Activated CD8-positive, alpha-beta memory T cell treated with anti-CD3 and anti-CD28 coated beads for 36 hours (primary cell): ENCODE data around the gene OAS3. TPM values are rescaled to one million over a fixed set of nuclear protein-coding genes. Genes with fewer than 3 reads are reported as not detected.

ENCODE experiments used
- CTCF ChIA-PET: fragments of 350-600 bp; sonication (Branson Sonifier 250); formaldehyde crosslinking; loops from one replicate; lab custom pipeline; 2021; ENCODE audit warnings: antibody characterized with exemption; lab: Charles Lee
- POLR2A ChIA-PET: fragments of 350-600 bp; sonication (Branson Sonifier 250); formaldehyde crosslinking; loops from one replicate; lab custom pipeline; 2021; ENCODE audit warnings: antibody characterized with exemption; lab: Charles Lee
- total RNA-seq, 2 experiments: library from RNA; stranded (reverse); gene quantifications; one replicate each; pipeline ENCODE4 v1.2.3, GENCODE V29; 2021

Gene OAS3, protein sequence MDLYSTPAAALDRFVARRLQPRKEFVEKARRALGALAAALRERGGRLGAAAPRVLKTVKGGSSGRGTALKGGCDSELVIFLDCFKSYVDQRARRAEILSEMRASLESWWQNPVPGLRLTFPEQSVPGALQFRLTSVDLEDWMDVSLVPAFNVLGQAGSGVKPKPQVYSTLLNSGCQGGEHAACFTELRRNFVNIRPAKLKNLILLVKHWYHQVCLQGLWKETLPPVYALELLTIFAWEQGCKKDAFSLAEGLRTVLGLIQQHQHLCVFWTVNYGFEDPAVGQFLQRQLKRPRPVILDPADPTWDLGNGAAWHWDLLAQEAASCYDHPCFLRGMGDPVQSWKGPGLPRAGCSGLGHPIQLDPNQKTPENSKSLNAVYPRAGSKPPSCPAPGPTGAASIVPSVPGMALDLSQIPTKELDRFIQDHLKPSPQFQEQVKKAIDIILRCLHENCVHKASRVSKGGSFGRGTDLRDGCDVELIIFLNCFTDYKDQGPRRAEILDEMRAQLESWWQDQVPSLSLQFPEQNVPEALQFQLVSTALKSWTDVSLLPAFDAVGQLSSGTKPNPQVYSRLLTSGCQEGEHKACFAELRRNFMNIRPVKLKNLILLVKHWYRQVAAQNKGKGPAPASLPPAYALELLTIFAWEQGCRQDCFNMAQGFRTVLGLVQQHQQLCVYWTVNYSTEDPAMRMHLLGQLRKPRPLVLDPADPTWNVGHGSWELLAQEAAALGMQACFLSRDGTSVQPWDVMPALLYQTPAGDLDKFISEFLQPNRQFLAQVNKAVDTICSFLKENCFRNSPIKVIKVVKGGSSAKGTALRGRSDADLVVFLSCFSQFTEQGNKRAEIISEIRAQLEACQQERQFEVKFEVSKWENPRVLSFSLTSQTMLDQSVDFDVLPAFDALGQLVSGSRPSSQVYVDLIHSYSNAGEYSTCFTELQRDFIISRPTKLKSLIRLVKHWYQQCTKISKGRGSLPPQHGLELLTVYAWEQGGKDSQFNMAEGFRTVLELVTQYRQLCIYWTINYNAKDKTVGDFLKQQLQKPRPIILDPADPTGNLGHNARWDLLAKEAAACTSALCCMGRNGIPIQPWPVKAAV
- total RNA-seq, result 10 to 100 TPM in 1 of 2 experiments, 1 to 10 TPM in 1; 9.3 to 10.0 TPM

DNA sequence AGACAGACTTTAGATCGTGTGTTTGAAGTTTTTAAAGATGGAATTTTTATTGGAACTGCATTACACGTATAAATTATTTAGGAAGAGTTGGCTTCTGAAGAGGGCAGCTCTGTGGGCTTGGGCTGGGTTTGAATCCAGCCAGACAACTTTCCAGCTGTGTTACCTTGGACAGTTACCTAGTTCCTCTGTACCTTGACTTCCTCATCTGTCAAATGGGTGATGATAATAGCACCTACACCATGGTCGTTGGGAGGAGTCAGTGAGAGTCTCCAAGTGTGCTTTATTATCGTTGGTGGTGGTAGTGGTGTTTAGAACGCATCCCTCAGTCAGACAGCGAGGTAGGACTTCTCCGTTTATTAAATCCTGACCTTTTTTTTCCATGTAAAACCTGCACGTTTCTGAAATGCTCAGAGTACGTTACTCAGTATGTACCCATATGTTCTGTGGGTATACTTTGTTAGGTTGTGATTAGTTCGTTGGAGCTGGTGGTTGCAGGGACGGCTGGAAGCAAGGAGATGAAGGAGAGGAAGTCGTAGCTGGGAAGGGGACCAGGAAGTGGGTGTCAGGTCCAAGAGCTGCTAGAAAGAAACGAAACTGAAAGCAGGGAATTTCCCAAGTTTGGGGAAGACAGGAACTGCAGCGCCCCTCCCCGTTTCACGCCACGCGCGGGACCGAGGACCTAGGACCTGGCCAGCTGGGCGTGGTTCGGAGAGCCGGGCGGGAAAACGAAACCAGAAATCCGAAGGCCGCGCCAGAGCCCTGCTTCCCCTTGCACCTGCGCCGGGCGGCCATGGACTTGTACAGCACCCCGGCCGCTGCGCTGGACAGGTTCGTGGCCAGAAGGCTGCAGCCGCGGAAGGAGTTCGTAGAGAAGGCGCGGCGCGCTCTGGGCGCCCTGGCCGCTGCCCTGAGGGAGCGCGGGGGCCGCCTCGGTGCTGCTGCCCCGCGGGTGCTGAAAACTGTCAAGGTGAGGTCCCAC, at the start of gene OAS3:
OAS3 (plus strand) TSS at position 734 of the 979 bp plus-strand sequence; CDS start at position 791, 57 bp downstream.
- ChIA-PET POLR2A (interaction anchor here (1.3 kb wide), 1 partner anchor 40 kb away, joined by 4 read pairs; the partner anchor contains the start of gene OAS2), CTCF (interaction anchor here (1.3 kb wide), 1 partner anchor 34 kb away, joined by 3 read pairs; no protein-coding TSS in a partner anchor)

DNA sequence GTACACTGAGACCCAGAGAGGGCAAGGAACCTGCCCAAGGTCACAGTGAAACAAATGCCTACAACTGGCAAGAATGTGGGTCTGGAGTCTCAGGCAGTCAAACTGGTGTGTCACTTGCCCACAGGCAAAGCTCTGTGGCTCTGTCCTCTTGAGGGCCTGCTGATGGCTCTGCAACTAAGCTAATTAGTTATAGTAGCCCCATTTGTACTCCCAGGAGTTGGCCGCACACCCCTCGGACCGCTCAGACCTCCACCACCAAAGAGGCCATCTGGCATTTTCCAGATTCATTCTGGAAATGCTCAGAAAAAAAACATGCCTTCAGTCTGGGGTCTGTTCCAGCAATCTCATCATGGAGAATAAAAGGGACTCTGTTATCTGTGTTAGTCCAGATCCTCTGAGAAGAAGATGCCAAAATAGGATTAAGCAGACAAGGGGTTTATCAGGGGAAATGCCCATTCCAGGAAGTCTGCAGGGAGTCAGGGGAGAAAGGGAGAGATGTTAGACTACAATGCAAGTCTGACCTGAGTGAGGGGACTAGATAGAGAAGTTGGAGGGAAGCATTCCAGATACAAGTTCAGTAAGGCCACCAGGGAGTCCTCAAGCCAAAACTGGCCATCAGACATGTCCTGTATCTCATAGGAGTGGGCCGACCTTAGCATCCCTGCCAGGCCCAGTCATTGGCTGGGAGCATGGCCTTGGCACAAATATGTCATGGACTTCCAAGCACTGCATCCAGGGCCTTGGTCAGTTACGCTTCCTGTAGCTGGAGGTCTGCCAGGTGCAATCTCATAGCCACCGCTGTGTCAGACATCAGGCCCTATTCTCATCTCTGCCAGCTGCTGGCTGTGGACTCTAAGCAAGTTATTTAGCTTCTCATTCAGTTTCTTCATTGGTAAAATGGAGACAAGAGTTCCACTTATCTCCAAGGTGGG, 46.9 kb upstream of the OAS3 start:
- ChIA-PET CTCF (no interaction called here), POLR2A (no interaction called here)

DNA sequence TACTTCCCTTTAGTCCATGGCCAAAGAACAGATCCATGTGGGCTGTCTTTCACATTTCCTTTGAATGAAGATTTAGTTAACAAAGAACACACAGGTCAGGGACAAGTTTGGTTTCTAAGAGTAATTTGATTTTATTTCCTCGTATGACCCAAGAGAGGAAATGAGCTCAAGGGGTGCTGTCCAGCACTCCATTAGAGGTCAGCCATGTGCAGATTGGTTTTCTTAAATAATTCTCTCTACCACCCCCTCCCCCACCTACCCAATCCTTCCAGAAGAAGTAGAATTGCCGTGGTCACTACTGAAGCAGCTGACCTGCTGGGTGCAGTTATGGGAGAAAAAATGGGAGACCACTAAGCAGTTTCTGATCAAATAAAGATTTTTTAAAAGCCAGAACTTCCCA, 45.4 kb upstream of the OAS3 start:
- POLR2A ChIA-PET, result no interaction called here

DNA sequence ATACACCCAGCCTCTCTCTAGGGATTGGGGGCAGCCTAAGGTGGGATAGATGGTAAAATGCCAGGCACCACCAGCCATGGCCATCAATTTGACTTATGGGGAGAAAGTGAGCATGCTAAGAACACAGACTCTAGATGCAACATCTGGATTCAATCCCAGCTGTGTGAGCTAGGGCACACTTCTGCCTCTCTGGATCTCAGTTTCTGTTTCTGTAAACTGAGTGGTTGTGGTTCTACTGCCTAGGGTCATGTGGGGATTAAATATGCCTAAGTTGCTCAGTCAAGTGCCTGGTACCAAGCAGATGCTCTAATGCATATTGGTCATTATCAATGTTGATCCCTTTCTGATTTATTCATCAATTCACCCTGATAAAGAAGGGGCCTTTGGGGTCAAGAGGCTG, 44.1 kb upstream of the OAS3 start:
- ChIA-PET POLR2A (no interaction called here), CTCF (no interaction called here)

More for the DNA sequence above, 45.4 kb upstream of the OAS3 start:
- CTCF ChIA-PET, result no interaction called here

DNA sequence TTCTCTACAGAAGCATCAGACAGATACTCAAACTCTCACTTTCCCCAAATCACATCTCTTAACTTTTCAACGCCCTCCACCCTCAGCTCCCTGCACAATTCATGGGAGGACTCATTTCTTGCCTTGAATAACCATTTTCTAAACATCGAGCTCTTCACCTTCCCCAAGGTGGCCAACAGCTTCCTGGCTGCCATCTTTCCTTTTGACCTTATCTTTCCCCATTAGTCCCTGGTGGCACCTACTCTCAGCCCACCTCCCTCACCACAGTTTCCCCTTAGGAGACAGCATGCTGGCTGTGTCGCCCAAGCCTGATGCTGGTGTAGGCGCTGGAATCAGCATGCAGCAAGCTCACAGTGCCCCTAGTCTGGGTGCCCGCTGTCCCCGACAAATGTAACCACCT, 39.9 kb upstream of the OAS3 start:
- ChIA-PET CTCF (interaction anchor here (1.0 kb wide), 1 partner anchor 94 kb away, joined by 3 read pairs; no protein-coding TSS in a partner anchor), POLR2A (no interaction called here)

DNA sequence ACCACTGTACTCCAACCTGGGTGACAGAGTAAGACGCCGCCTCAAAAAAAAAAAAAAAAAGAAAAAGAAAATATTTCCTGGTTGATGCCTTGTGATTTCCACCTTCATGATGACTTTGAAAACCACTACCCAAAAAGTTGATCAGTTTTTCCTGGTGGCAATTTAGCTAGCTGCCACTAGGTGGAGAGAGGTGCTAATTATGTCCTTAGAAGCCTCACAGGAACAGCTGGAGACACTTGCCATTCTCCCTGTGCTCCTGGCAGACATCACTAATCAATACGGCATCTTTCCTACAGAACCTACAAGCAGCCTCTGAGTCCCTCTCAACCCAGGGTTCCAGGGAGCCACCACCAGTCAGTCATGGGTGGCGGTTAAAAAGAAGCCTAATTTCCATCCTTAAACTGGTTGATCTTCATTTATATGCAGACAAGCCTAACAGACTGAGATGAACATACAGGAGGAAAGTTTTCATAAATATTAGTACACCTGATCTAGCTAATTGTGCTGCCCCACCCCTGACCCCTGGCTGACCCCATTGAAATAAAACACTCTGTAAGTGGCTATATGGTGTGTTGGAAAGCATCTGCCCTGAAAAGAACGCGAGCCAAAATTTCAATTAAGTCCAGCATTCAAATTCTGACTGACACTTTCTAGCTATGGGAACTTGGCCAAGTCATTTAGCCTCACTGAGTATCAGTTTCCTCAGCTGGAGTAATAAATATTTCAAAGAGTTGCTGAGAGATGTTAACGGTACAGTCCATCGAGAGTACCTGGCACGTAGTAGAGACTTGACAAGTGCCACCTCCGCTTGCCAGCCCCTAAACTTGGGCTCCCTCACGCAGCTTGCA, 37.8 kb upstream of the OAS3 start:
- ChIA-PET POLR2A (interaction anchor here (0.6 kb wide), 1 partner anchor 93 kb away, joined by 6 read pairs; no protein-coding TSS in a partner anchor), CTCF (interaction anchor here (0.6 to 2.4 kb wide), 8 partner anchors 10 to 111 kb away, joined by 3 to 7 read pairs (median 4); partner anchors contain the start of gene OAS2)

DNA sequence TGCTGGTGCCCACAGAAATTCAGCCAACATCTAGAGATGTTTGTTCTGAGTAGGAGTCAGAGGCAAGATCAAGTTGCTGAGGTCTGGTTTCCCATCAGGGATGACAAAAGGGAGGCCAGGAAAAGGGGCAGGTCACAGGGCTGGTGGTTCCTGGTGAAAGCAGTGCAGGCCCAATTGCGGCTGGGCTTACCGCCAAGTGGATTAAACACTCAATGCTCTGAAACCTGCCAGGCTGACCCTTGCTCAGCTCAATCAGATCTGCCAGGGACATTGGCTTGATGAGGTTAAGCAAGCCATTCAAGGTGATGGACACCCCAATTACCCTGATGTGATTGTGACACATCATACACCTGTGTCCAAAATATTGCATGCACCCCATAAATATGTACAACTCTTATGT, 37.0 kb upstream of the OAS3 start:
- ChIA-PET CTCF (interaction anchor here (1.1 to 2.4 kb wide), 4 partner anchors 11 to 97 kb away, joined by 3 to 7 read pairs (median 4); partner anchors contain the start of gene OAS2), POLR2A (no interaction called here)

DNA sequence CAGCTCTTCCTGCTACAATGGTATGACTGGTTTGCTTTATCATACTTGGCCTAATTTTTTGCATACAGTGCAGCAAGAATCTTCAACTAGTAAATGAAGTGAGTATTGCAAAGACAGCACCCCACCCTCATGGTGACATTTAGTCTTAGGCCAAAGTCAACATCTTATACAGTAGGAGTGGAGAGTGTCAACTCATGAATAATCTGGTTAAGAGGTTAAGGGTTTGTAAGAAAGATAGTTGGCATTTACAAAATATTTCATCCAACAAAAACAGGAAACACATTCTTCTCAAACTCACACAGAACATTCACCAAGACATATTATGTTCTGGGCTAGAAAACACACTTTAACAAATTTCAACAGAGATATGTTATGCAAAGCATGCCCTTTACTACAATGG, 33.7 kb upstream of the OAS3 start:
- POLR2A ChIA-PET, result no interaction called here

DNA sequence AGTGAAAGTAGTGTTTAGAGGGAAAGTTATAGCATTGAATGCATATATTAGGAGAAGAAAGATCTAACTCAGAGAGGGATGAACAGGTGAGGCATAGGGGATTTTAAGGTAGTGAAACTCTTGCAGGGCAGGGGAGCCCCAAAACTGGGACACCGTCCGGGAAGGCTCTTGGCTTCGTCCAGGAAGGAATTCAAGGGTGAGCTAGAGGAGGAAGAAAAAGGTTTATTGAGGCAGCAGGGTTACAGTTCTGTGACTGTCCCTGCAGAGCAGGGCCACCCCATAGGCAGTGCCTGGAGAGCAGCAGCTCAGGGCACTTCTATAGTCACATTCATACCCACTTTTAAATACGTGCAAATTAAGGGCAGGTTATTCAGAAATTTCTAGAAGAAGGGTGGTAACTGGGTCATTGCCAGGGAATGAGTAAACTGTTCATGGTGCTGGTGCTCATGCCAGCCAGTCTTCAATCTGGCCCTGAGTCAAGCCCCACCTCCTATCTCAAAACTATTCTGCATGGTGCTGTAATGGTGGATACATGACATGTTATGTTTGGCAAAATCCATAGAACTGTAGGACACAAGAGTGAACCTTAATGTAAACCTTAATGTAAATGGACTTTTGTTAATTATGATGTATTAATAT, 32.7 kb upstream of the OAS3 start:
- POLR2A ChIA-PET, result interaction anchor here (1.8 kb wide), 1 partner anchor 74 kb away, joined by 5 read pairs; no protein-coding TSS in a partner anchor
- CTCF ChIA-PET, result interaction anchor here (0.6 kb wide), 1 partner anchor 179 kb away, joined by 3 read pairs; no protein-coding TSS in a partner anchor

More for the DNA sequence above, 33.7 kb upstream of the OAS3 start:
- CTCF ChIA-PET, result no interaction called here

DNA sequence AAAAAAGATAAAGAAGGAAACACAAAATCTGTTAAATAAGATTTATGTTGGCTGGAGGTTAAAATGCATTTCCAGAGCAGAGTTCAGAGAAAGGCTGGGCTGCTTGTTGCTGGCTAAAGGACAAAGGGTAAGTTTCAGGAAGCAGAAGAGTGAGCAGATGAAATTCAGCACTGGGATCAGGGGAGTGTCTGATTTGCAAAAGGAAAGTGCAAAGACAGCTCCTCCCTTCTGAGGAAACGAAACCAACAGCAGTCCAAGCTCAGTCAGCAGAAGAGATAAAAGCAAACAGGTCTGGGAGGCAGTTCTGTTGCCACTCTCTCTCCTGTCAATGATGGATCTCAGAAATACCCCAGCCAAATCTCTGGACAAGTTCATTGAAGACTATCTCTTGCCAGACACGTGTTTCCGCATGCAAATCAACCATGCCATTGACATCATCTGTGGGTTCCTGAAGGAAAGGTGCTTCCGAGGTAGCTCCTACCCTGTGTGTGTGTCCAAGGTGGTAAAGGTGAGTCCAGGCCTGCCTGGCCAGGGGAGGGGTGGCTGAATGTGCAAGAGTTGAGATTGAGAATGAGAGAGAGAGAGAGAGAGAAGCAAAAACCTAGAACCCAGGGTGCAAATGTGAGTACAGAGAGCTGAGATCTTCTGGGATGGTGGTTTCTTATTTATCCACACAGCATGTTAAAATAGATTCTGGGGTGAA, 31.4 kb upstream of the OAS3 start, which contains the start of gene OAS1:
OAS1 (plus strand) TSS at position 251 of the 703 bp plus-strand sequence; CDS start at position 329, 78 bp downstream.
- POLR2A ChIA-PET, result interaction anchor here (1.8 kb wide), 1 partner anchor 72 kb away, joined by 5 read pairs; no protein-coding TSS in a partner anchor
- CTCF ChIA-PET, result interaction anchor here (1.3 kb wide), 1 partner anchor 72 kb away, joined by 4 read pairs; the partner anchor contains the start of gene OAS2

DNA sequence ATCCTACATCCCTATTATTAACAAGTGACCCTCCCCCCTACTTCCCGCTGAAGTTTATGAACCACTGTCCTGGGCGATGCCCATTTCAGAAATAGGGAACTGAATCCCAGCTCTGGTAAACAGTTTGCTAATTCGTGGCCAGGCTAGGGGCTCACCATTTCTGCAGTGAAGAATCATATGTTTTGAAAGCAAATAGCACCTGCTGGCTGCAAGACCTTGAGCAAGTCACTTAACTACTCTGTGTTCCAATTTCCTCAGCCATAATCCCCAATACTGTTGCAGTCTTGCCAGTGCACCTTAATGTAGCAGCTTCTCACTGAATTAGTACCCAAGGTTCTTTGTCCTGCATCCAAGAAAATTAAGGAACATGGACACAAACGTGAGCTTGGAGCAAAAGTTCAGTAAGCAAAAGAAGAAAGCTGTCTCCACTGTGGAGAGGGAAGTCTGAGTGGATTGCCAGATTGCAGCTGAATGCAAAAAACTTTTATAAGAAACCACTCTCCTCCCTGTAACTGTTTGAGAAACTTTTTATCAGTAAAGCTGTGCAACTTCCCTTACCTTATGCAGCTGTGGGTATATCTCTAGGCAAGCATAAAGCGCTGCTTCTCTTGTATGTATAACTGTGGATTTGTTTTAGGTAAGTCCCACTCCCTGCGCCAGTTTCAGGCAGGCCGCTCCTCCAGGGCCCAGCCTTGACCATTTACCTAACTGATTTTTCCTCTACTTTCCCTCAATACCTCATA, 30.7 kb upstream of the OAS3 start:
- CTCF ChIA-PET, result interaction anchor here (1.3 kb wide), 1 partner anchor 71 kb away, joined by 4 read pairs; the partner anchor contains the start of gene OAS2
- POLR2A ChIA-PET, result interaction anchor here (1.8 kb wide), 1 partner anchor 72 kb away, joined by 5 read pairs; no protein-coding TSS in a partner anchor

DNA sequence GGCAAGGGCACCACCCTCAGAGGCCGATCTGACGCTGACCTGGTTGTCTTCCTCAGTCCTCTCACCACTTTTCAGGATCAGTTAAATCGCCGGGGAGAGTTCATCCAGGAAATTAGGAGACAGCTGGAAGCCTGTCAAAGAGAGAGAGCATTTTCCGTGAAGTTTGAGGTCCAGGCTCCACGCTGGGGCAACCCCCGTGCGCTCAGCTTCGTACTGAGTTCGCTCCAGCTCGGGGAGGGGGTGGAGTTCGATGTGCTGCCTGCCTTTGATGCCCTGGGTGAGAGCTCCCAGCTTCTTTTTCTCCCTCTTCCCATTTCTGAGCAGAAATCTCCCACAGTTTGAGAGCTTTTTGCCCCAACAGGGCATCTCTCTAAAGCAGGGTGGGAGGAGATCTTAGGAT, 29.7 kb upstream of the OAS3 start:
- POLR2A ChIA-PET, result no interaction called here

DNA sequence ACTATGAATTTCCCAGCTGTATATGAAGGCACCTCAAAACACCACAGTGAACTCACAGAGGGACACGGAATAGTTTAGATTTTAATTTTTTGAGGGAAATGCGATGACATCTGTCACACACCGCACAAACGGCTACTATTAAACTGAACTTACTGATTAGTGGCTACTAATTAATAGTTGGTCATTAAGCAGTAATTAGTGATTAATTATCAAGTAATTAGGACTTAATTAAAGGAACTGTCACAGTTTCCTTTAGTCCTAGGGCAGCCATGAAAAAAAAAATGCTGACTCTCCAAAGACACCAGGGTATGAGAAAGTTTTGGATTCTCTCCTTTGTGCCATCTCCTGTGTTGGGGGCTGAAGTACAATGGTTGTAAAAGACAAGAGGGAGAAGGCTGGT, 28.6 kb upstream of the OAS3 start:
- POLR2A ChIA-PET, result no interaction called here

More for the DNA sequence above, 29.7 kb upstream of the OAS3 start:
- CTCF ChIA-PET, result interaction anchor here (0.5 kb wide), 1 partner anchor 280 kb away, joined by 3 read pairs; no protein-coding TSS in a partner anchor

More for the DNA sequence above, 28.6 kb upstream of the OAS3 start:
- CTCF ChIA-PET, result interaction anchor here (0.5 kb wide), 1 partner anchor 107 kb away, joined by 3 read pairs; no protein-coding TSS in a partner anchor
